ENCODE results near the gene C16orf90.

DNA sequence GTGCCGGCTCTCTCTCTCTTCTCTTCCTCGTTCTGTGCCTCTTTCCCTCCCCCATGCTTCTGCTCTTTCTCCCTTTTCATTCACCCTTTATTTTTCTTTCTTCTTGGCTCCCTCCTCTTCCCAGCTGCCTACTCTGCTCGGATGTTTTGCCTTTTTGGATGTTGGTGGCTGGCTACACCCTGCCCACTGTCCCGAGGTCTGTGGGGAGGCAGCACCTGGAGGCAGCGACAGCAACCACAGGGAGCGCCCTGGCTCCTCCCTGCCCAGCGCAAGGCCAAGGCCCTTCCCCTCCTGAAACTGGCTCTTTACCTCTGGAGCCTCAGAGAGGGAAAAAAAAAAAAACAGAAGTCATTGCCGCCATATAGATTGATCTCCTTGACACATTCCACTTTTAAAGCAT lies 25.6 kb upstream of the C16orf90 start:
- TF ChIP-seq, protein P1, sequence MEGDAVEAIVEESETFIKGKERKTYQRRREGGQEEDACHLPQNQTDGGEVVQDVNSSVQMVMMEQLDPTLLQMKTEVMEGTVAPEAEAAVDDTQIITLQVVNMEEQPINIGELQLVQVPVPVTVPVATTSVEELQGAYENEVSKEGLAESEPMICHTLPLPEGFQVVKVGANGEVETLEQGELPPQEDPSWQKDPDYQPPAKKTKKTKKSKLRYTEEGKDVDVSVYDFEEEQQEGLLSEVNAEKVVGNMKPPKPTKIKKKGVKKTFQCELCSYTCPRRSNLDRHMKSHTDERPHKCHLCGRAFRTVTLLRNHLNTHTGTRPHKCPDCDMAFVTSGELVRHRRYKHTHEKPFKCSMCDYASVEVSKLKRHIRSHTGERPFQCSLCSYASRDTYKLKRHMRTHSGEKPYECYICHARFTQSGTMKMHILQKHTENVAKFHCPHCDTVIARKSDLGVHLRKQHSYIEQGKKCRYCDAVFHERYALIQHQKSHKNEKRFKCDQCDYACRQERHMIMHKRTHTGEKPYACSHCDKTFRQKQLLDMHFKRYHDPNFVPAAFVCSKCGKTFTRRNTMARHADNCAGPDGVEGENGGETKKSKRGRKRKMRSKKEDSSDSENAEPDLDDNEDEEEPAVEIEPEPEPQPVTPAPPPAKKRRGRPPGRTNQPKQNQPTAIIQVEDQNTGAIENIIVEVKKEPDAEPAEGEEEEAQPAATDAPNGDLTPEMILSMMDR (IDR thresholded peaks at IDR 0.05; ENCODE audit: borderline replicate concordance, extremely low read depth, low read length, poor library complexity, severe bottlenecking), result no peak
- no peak for TF ChIP-seq EZH2 (IDR thresholded peaks at IDR 0.05; ENCODE audit: borderline replicate concordance, low read depth, low read length, severe bottlenecking)
